ENCODE measurements around the gene PPP2R5C.
A peak's percentile ranks its signal among the peaks of the same experiment; 100 is the strongest.

The PPP2R5C gene

GRCh38 chr14:101926085-101926484, 164.6 kb downstream of the PPP2R5C start:
- Histone ChIP-seq H3K4me3 (ENCODE audit: insufficient read depth in 1 of 2, low read depth in 1 of 2, low read length in 2 of 2) (no peak overlapping the region), H2BK5ac (ENCODE audit: low read depth, low read length, poor library complexity, severe bottlenecking) (no peak overlapping the region), H3K18ac (ENCODE audit: low read depth in 1 of 2, low read length in 2 of 2) (no peak overlapping the region), H3K27ac (ENCODE audit: low read length, poor library complexity, severe bottlenecking) (no peak overlapping the region), H3K4me1 (ENCODE audit: control insufficient read depth, insufficient read depth, low read depth, low read length) (peaks cover 4% of the 10 kb centered on the region), H3K4ac (ENCODE audit: low read depth in 1 of 2, low read length in 2 of 2) (no peak overlapping the region), H2BK120ac (ENCODE audit: low read depth, low read length) (no peak overlapping the region), H3K4me2 (ENCODE audit: low read length, poor library complexity, severe bottlenecking) (no peak overlapping the region), H3K9ac (ENCODE audit: low read length) (peak overlapping the region; percentile 90), H2AK5ac (ENCODE audit: low read length, severe bottlenecking) (no peak overlapping the region), H4K91ac (ENCODE audit: low read length) (no peak overlapping the region), H2BK12ac (ENCODE audit: low read length in 2 of 2) (no peak overlapping the region), H3K27me3 (ENCODE audit: control insufficient read depth in 1 of 2, insufficient read depth in 1 of 2, low read length in 2 of 2) (no peaks in the 10 kb centered on the region), H3K14ac (ENCODE audit: low read length in 2 of 2) (no peak overlapping the region), H4K8ac (ENCODE audit: low read length) (no peak overlapping the region), H2BK15ac (ENCODE audit: low read depth, poor library complexity, severe bottlenecking) (no peak overlapping the region), H2AFZ (ENCODE audit: low read depth, low read length) (no peak overlapping the region), H3K36me3 (ENCODE audit: control insufficient read depth in 1 of 2, insufficient read depth in 2 of 2, low read depth in 1 of 2, low read length in 2 of 2) (peaks cover 33 to 34% of the 10 kb centered on the region in 2 experiments), H3K23ac (ENCODE audit: low read length in 2 of 2) (no peak overlapping the region), H3K79me1 (replicated peaks; ENCODE audit: low read length, poor library complexity, severe bottlenecking) (peaks cover 2% of the 10 kb centered on the region), H3K9me3 (ENCODE audit: control insufficient read depth, low read length) (no peaks in the 10 kb centered on the region)
- no peak for DNase-seq
- 87% methylated on average over 8 of the region's 8 CpGs for WGBS

- no peaks in the 10 kb centered on the region for H3K9me3 ChIP-seq (ENCODE audit: control insufficient read depth, low read length)
- 94% methylated on average over 4 of the region's 5 CpGs for WGBS
Measured at GRCh38 chr14:101926620-101927019, 165.1 kb downstream of the PPP2R5C start.

GRCh38 chr14:101927859-101928258, 166.3 kb downstream of the PPP2R5C start:
- Histone ChIP-seq H3K4me1 (ENCODE audit: control insufficient read depth, insufficient read depth, low read depth, low read length) (peaks cover 4% of the 10 kb centered on the region), H3K14ac (ENCODE audit: low read length in 2 of 2) (no peak overlapping the region), H3K27ac (ENCODE audit: low read length, poor library complexity, severe bottlenecking) (no peak overlapping the region), H3K4me2 (ENCODE audit: low read length, poor library complexity, severe bottlenecking) (no peak overlapping the region), H2BK5ac (ENCODE audit: low read depth, low read length, poor library complexity, severe bottlenecking) (no peak overlapping the region), H3K18ac (ENCODE audit: low read depth in 1 of 2, low read length in 2 of 2) (no peak overlapping the region), H3K4me3 (ENCODE audit: insufficient read depth in 1 of 2, low read depth in 1 of 2, low read length in 2 of 2) (no peak overlapping the region), H3K4ac (ENCODE audit: low read depth in 1 of 2, low read length in 2 of 2) (no peak overlapping the region), H3K9me3 (ENCODE audit: control insufficient read depth, low read length) (no peaks in the 10 kb centered on the region), H2BK15ac (ENCODE audit: low read depth, poor library complexity, severe bottlenecking) (no peak overlapping the region), H2BK12ac (ENCODE audit: low read length in 2 of 2) (no peak overlapping the region), H2BK120ac (ENCODE audit: low read depth, low read length) (no peak overlapping the region), H4K91ac (ENCODE audit: low read length) (no peak overlapping the region), H3K27me3 (ENCODE audit: control insufficient read depth in 1 of 2, insufficient read depth in 1 of 2, low read length in 2 of 2) (peaks cover 0 to 3% of the 10 kb centered on the region in 2 experiments), H3K36me3 (ENCODE audit: control insufficient read depth in 1 of 2, insufficient read depth in 2 of 2, low read depth in 1 of 2, low read length in 2 of 2) (peaks cover 23 to 30% of the 10 kb centered on the region in 2 experiments), H4K8ac (ENCODE audit: low read length) (no peak overlapping the region), H3K9ac (ENCODE audit: low read length) (peak overlapping the region; percentile 90), H2AK5ac (ENCODE audit: low read length, severe bottlenecking) (no peak overlapping the region), H2AFZ (ENCODE audit: low read depth, low read length) (no peak overlapping the region), H3K23ac (ENCODE audit: low read length in 2 of 2) (no peak overlapping the region), H3K79me1 (replicated peaks; ENCODE audit: low read length, poor library complexity, severe bottlenecking) (peaks cover 1% of the 10 kb centered on the region)
- DNase-seq, result peak; percentile 87
- 76% methylated on average over 7 of the region's 10 CpGs for WGBS

More at GRCh38 chr14:101926620-101927019, 165.1 kb downstream of the PPP2R5C start:
- DNase-seq, result no peak
- H3K18ac ChIP-seq (ENCODE audit: low read depth in 1 of 2, low read length in 2 of 2), result no peak overlapping the region
- no peak overlapping the region for H2BK12ac ChIP-seq (ENCODE audit: low read length in 2 of 2)
- H2BK5ac ChIP-seq (ENCODE audit: low read depth, low read length, poor library complexity, severe bottlenecking), result no peak overlapping the region
- H2BK120ac ChIP-seq (ENCODE audit: low read depth, low read length), result no peak overlapping the region
- H3K4me2 ChIP-seq (ENCODE audit: low read length, poor library complexity, severe bottlenecking), result no peak overlapping the region
- H3K4me3 ChIP-seq (ENCODE audit: insufficient read depth in 1 of 2, low read depth in 1 of 2, low read length in 2 of 2), result no peak overlapping the region
- no peak overlapping the region for H3K4ac ChIP-seq (ENCODE audit: low read depth in 1 of 2, low read length in 2 of 2)
- peaks cover 29 to 31% of the 10 kb centered on the region in 2 experiments for H3K36me3 ChIP-seq (ENCODE audit: control insufficient read depth in 1 of 2, insufficient read depth in 2 of 2, low read depth in 1 of 2, low read length in 2 of 2)
- H3K27me3 ChIP-seq (ENCODE audit: control insufficient read depth in 1 of 2, insufficient read depth in 1 of 2, low read length in 2 of 2), result no peaks in the 10 kb centered on the region
- no peak overlapping the region for H2AFZ ChIP-seq (ENCODE audit: low read depth, low read length)
- H3K27ac ChIP-seq (ENCODE audit: low read length, poor library complexity, severe bottlenecking), result no peak overlapping the region
- no peak overlapping the region for H4K91ac ChIP-seq (ENCODE audit: low read length)
- peaks cover 4% of the 10 kb centered on the region for H3K4me1 ChIP-seq (ENCODE audit: control insufficient read depth, insufficient read depth, low read depth, low read length)
- H2AK5ac ChIP-seq (ENCODE audit: low read length, severe bottlenecking), result no peak overlapping the region
- H3K23ac ChIP-seq (ENCODE audit: low read length in 2 of 2), result no peak overlapping the region
- peak overlapping the region; percentile 90 for H3K9ac ChIP-seq (ENCODE audit: low read length)
- H3K79me1 ChIP-seq (replicated peaks; ENCODE audit: low read length, poor library complexity, severe bottlenecking), result peaks cover 2% of the 10 kb centered on the region
- H4K8ac ChIP-seq (ENCODE audit: low read length), result no peak overlapping the region
- no peak overlapping the region for H3K14ac ChIP-seq (ENCODE audit: low read length in 2 of 2)
- no peak overlapping the region for H2BK15ac ChIP-seq (ENCODE audit: low read depth, poor library complexity, severe bottlenecking)

- Histone ChIP-seq H3K9me3 (ENCODE audit: control insufficient read depth, low read length) (no peaks in the 10 kb centered on the region), H3K23ac (ENCODE audit: low read length in 2 of 2) (no peak overlapping the region), H4K8ac (ENCODE audit: low read length) (no peak overlapping the region), H3K27ac (ENCODE audit: low read length, poor library complexity, severe bottlenecking) (no peak overlapping the region), H2BK5ac (ENCODE audit: low read depth, low read length, poor library complexity, severe bottlenecking) (no peak overlapping the region), H2AK5ac (ENCODE audit: low read length, severe bottlenecking) (no peak overlapping the region), H3K36me3 (ENCODE audit: control insufficient read depth in 1 of 2, insufficient read depth in 2 of 2, low read depth in 1 of 2, low read length in 2 of 2) (peaks cover 18 to 28% of the 10 kb centered on the region in 2 experiments), H3K14ac (ENCODE audit: low read length in 2 of 2) (no peak overlapping the region), H3K4me1 (ENCODE audit: control insufficient read depth, insufficient read depth, low read depth, low read length) (peaks cover 4% of the 10 kb centered on the region), H3K18ac (ENCODE audit: low read depth in 1 of 2, low read length in 2 of 2) (no peak overlapping the region), H3K4me3 (ENCODE audit: insufficient read depth in 1 of 2, low read depth in 1 of 2, low read length in 2 of 2) (peak overlapping the region in 1 of 2 experiments; percentile 18), H4K91ac (ENCODE audit: low read length) (peak overlapping the region; percentile 37), H3K4me2 (ENCODE audit: low read length, poor library complexity, severe bottlenecking) (no peak overlapping the region), H3K79me1 (replicated peaks; ENCODE audit: low read length, poor library complexity, severe bottlenecking) (no peaks in the 10 kb centered on the region), H3K9ac (ENCODE audit: low read length) (peak overlapping the region; percentile 90), H2AFZ (ENCODE audit: low read depth, low read length) (no peak overlapping the region), H3K4ac (ENCODE audit: low read depth in 1 of 2, low read length in 2 of 2) (no peak overlapping the region), H2BK120ac (ENCODE audit: low read depth, low read length) (no peak overlapping the region), H3K27me3 (ENCODE audit: control insufficient read depth in 1 of 2, insufficient read depth in 1 of 2, low read length in 2 of 2) (peaks cover 0 to 9% of the 10 kb centered on the region in 2 experiments), H2BK15ac (ENCODE audit: low read depth, poor library complexity, severe bottlenecking) (no peak overlapping the region), H2BK12ac (ENCODE audit: low read length in 2 of 2) (no peak overlapping the region)
- DNase-seq, result no peak
- 98% methylated on average over 24 of the region's 24 CpGs for WGBS
Measured at GRCh38 chr14:101928415-101928841, 166.9 kb downstream of the PPP2R5C start.

All from mesenchymal stem cell (in vitro differentiated cells and primary cell).